Bronchial epithelial cell (primary cell): ENCODE measurements around the gene TUBA3C. TPM values are rescaled to one million over a fixed set of nuclear protein-coding genes. Genes with fewer than 3 reads are reported as not detected.
A peak's percentile ranks its signal among the peaks of the same experiment; 100 is the strongest.

ENCODE experiments used
- DNase-seq: peaks from one replicate; pipeline ENCODE4 v3.0.0-alpha.2; 2010; ENCODE audit warnings: low read depth
- FAIRE-seq: peaks from 2 replicates; lab custom pipeline; 2011; peaks lifted over from hg19 to GRCh38; lab: Jason Lieb, UNC
- H3K27me3 ChIP-seq: 2 replicates; pipeline ENCODE4 v1.5.1; 2011; ENCODE audit warnings: low read length; ENCODE audit not compliant: control insufficient read depth, insufficient read depth
- H3K36me3 ChIP-seq: 2 replicates; pipeline ENCODE4 v1.5.1; 2011; ENCODE audit warnings: low read length; ENCODE audit not compliant: control insufficient read depth, insufficient read depth
- H3K4me3 ChIP-seq: 2 replicates; pipeline ENCODE4 v1.5.1; 2011; ENCODE audit warnings: mild to moderate bottlenecking, low read depth, low read length, control low read depth
- total RNA-seq: library from RNA; depleted of rRNA; stranded (reverse); fragments of >200 nt; gene quantifications from 2 replicates; pipeline ENCODE4 v1.2.1, GENCODE V29; 2014
- TF ChIP-seq, protein P1 (sequence below): IDR thresholded peaks from 2 replicates; pipeline ENCODE4 v1.5.1; 2011; ENCODE audit warnings: mild to moderate bottlenecking, moderate library complexity, low read length, control low read depth, inconsistent platforms; ENCODE audit not compliant: insufficient read depth, severe bottlenecking

TUBA3C gene
- total RNA-seq, 1 donor from 2014 or later, result not detected

DNA sequence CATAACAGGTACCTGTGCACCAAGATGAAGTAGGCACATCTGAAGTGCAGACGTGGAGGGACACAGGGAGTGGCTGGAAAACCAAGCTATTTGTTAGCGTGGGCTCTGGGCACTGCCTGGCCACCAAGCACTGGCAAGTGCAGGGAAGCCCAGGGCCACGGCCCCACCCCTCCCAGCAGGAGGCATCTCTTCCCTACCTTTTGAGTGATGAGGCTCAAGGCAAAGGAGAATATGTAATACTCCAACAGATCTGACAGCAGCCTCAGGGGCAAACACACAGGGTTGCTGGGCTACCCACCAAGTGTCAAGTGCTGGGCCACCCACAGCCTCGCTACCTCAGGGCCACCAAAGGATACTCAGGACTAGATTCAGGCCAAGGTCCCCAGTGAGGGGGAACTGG lies 11.6 kb downstream of the TUBA3C start:
- no peak for FAIRE-seq
- no peak overlapping the region for H3K4me3 ChIP-seq

DNA sequence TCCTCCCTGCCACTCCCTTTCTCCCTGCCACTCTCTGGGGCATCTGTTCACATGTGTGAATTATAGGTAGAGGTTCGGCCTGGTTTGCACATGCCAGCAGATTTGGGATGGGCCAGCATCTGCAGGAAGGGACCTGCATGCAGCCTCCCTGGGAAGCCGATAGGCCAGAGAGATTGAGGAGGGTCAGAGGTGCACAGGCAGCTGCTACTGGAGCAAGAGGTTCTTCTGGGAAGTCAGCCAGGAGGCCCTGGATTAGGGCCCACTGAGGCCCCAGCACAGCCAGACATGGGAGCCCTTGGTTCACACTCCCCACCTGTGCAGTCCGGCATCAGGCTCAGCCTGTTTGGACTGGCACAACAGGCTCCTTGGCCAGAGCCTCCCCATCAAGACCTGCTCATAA lies 12.1 kb downstream of the TUBA3C start:
- no peak for FAIRE-seq
- DNase-seq, result no peak
- no peak overlapping the region for H3K4me3 ChIP-seq
- TF ChIP-seq, protein P1, sequence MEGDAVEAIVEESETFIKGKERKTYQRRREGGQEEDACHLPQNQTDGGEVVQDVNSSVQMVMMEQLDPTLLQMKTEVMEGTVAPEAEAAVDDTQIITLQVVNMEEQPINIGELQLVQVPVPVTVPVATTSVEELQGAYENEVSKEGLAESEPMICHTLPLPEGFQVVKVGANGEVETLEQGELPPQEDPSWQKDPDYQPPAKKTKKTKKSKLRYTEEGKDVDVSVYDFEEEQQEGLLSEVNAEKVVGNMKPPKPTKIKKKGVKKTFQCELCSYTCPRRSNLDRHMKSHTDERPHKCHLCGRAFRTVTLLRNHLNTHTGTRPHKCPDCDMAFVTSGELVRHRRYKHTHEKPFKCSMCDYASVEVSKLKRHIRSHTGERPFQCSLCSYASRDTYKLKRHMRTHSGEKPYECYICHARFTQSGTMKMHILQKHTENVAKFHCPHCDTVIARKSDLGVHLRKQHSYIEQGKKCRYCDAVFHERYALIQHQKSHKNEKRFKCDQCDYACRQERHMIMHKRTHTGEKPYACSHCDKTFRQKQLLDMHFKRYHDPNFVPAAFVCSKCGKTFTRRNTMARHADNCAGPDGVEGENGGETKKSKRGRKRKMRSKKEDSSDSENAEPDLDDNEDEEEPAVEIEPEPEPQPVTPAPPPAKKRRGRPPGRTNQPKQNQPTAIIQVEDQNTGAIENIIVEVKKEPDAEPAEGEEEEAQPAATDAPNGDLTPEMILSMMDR, result no peak
- no peaks in the 10 kb centered on the region for H3K36me3 ChIP-seq
- H3K27me3 ChIP-seq, result no peaks in the 10 kb centered on the region

More for the DNA sequence above, 11.6 kb downstream of the TUBA3C start:
- Histone ChIP-seq H3K27me3 (no peaks in the 10 kb centered on the region), H3K36me3 (no peaks in the 10 kb centered on the region)
- TF ChIP-seq, protein P1, result no peak
- DNase-seq, result no peak

DNA sequence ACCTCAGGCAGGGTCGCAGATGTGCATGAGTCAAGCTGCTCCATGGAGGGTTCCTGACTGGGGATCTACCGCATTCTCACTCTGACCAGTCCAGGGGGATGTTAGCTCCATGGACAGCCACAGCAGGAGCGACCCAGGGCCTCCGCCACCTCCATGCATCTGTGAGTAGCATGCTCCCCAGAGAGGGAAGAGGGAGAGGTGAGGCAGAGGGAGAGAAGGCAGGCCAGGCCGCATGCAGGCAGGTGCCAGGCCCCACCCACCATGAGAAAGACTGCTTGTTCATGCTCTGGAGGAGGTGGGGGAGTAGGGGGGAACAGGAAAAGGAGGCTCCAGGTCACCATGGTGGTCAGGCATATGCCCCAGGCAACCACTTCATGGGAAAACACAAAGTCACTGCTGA lies 20.3 kb downstream of the TUBA3C start:
- FAIRE-seq (no peak), DNase-seq (no peak)
- no peaks in the 10 kb centered on the region for H3K27me3 ChIP-seq
- H3K36me3 ChIP-seq, result no peaks in the 10 kb centered on the region
- H3K4me3 ChIP-seq, result no peak overlapping the region
- TF ChIP-seq, protein P1, result no peak

GRCh38 chr13:19159761-19160420 lies 21.7 kb downstream of the TUBA3C start:
- TF ChIP-seq, protein P1, result no peak
- H3K4me3 ChIP-seq, result no peak overlapping the region
- DNase-seq (no peak), FAIRE-seq (peak; percentile 70)
- no peaks in the 10 kb centered on the region for H3K27me3 ChIP-seq
- H3K36me3 ChIP-seq, result no peaks in the 10 kb centered on the region

GRCh38 chr13:19159181-19159580 lies 22.4 kb downstream of the TUBA3C start:
- no peaks in the 10 kb centered on the region for H3K27me3 ChIP-seq
- TF ChIP-seq, protein P1, result no peak
- no peak overlapping the region for H3K4me3 ChIP-seq
- FAIRE-seq (no peak), DNase-seq (no peak)
- H3K36me3 ChIP-seq, result no peaks in the 10 kb centered on the region
